Measurements from ENCODE around the gene PRKG2.
"Not testable (repeated sequence)": the region's sequence is repeated elsewhere in the genome, so short reads cannot be mapped to it uniquely, and the experiment has no call there.

PRKG2 gene

GRCh38 chr4:81227138-81227537, 12.1 kb upstream of the PRKG2 start:
- H3K27me3 ChIP-seq (ENCODE audit: control insufficient read depth, insufficient read depth, low read length) = no peaks in the 10 kb centered on the region
- no peak for TF ChIP-seq CTCF (IDR thresholded peaks at IDR 0.05)
- no peaks in the 10 kb centered on the region for H3K36me3 ChIP-seq (ENCODE audit: control insufficient read depth, insufficient read depth, low read length)
- H2AFZ ChIP-seq = no peak overlapping the region
- no peak overlapping the region for H3K4me2 ChIP-seq (ENCODE audit: low read length)
- no peak overlapping the region for H3K27ac ChIP-seq
- H3K9me3 ChIP-seq (ENCODE audit: control insufficient read depth, low read length) = no peaks in the 10 kb centered on the region
- no peaks in the 10 kb centered on the region for H3K4me1 ChIP-seq
- H3K9ac ChIP-seq = no peak overlapping the region
- H3K79me2 ChIP-seq = no peaks in the 10 kb centered on the region
- no peak overlapping the region for H3K4me3 ChIP-seq (ENCODE audit: low read depth, low read length)

- H3K36me3 ChIP-seq (ENCODE audit: control insufficient read depth, insufficient read depth, low read length) = no peaks in the 10 kb centered on the region
- no peaks in the 10 kb centered on the region for H3K9me3 ChIP-seq (ENCODE audit: control insufficient read depth, low read length)
- no peak overlapping the region for H2AFZ ChIP-seq
- TF ChIP-seq CTCF (IDR thresholded peaks at IDR 0.05) = no peak
- no peak overlapping the region for H3K27ac ChIP-seq
- no peaks in the 10 kb centered on the region for H3K79me2 ChIP-seq
- no peak overlapping the region for H3K4me3 ChIP-seq (ENCODE audit: low read depth, low read length)
- no peak overlapping the region for H3K4me2 ChIP-seq (ENCODE audit: low read length)
- no peaks in the 10 kb centered on the region for H3K4me1 ChIP-seq
- H3K9ac ChIP-seq = no peak overlapping the region
- H3K27me3 ChIP-seq (ENCODE audit: control insufficient read depth, insufficient read depth, low read length) = no peaks in the 10 kb centered on the region
Measured at GRCh38 chr4:81225252-81225651, 10.2 kb upstream of the PRKG2 start.

GRCh38 chr4:81222082-81222472, 7.1 kb upstream of the PRKG2 start:
- H3K9ac ChIP-seq; H3K36me3 ChIP-seq (ENCODE audit: control insufficient read depth, insufficient read depth, low read length); H3K27ac ChIP-seq; H3K9me3 ChIP-seq (ENCODE audit: control insufficient read depth, low read length); H3K79me2 ChIP-seq; H3K4me1 ChIP-seq; H3K27me3 ChIP-seq (ENCODE audit: control insufficient read depth, insufficient read depth, low read length); H3K4me2 ChIP-seq (ENCODE audit: low read length); H3K4me3 ChIP-seq (ENCODE audit: low read depth, low read length); H2AFZ ChIP-seq: not testable (repeated sequence)

- Histone ChIP-seq H3K79me2 (no peaks in the 10 kb centered on the region), H3K36me3 (ENCODE audit: control insufficient read depth, insufficient read depth, low read length) (no peaks in the 10 kb centered on the region), H3K9ac (no peak overlapping the region), H3K27me3 (ENCODE audit: control insufficient read depth, insufficient read depth, low read length) (no peaks in the 10 kb centered on the region), H2AFZ (no peak overlapping the region), H3K27ac (no peak overlapping the region), H3K9me3 (ENCODE audit: control insufficient read depth, low read length) (no peaks in the 10 kb centered on the region), H3K4me1 (no peaks in the 10 kb centered on the region), H3K4me2 (ENCODE audit: low read length) (no peak overlapping the region), H3K4me3 (ENCODE audit: low read depth, low read length) (no peak overlapping the region)
- no peak for TF ChIP-seq CTCF (IDR thresholded peaks at IDR 0.05)
Measured at GRCh38 chr4:81221303-81222081, 6.5 kb upstream of the PRKG2 start.

- no peak overlapping the region for H3K27ac ChIP-seq
- H3K9me3 ChIP-seq (ENCODE audit: control insufficient read depth, low read length) = no peaks in the 10 kb centered on the region
- H3K4me2 ChIP-seq (ENCODE audit: low read length) = no peak overlapping the region
- no peak overlapping the region for H3K9ac ChIP-seq
- no peaks in the 10 kb centered on the region for H3K36me3 ChIP-seq (ENCODE audit: control insufficient read depth, insufficient read depth, low read length)
- H3K4me3 ChIP-seq (ENCODE audit: low read depth, low read length) = no peak overlapping the region
- H2AFZ ChIP-seq = no peak overlapping the region
- H3K27me3 ChIP-seq (ENCODE audit: control insufficient read depth, insufficient read depth, low read length) = no peaks in the 10 kb centered on the region
- H3K4me1 ChIP-seq = no peaks in the 10 kb centered on the region
- TF ChIP-seq CTCF (IDR thresholded peaks at IDR 0.05) = no peak
- no peaks in the 10 kb centered on the region for H3K79me2 ChIP-seq
Measured at GRCh38 chr4:81220271-81220670, 5.2 kb upstream of the PRKG2 start.
